IPS DF 6.9 (cell line): Measurements from ENCODE around the gene SDK1.

Source experiments
- DNase-seq: peaks from one replicate; pipeline ENCODE4 v3.0.0-alpha.2; 2013; ENCODE audit warnings: low read depth, low spot score
- H3K27ac ChIP-seq: one replicate; pipeline ENCODE4 v1.5.1; 2013; ENCODE audit warnings: low read length, control low read depth
- H3K27me3 ChIP-seq: 2 replicates; pipeline ENCODE4 v1.6.1; 2013; ENCODE audit warnings: mild to moderate bottlenecking, low read length; ENCODE audit not compliant: control insufficient read depth, insufficient read depth
- H3K36me3 ChIP-seq: 2 replicates; pipeline ENCODE4 v1.6.1; 2013; ENCODE audit warnings: low read length; ENCODE audit not compliant: control insufficient read depth, insufficient read depth
- H3K4me1 ChIP-seq: 2 replicates; pipeline ENCODE4 v1.6.1; 2013; ENCODE audit warnings: low read length; ENCODE audit not compliant: control insufficient read depth, insufficient read depth
- H3K4me3 ChIP-seq: 2 replicates; pipeline ENCODE4 v1.5.1; 2013; ENCODE audit warnings: mild to moderate bottlenecking, low read length
- H3K9me3 ChIP-seq: 2 replicates; pipeline ENCODE4 v1.6.1; 2013; ENCODE audit warnings: low read length, inconsistent platforms; ENCODE audit not compliant: control insufficient read depth, insufficient read depth
- WGBS: extraction: QIAGEN DNeasy Blood & Tissue Kit; methylation state at CpG from one replicate; pipeline ENCODE4 v1.1.7; 2013; ENCODE audit warnings: mixed read lengths, missing lambda C conversion rate; ENCODE audit not compliant: insufficient read length, insufficient coverage; 5-methylcytosine and 5-hydroxymethylcytosine counted together

Gene SDK1

GRCh38 chr7:4159154-4159501 is 858.1 kb downstream of the SDK1 start:
- DNase-seq = no peak
- WGBS = no CpG with 5 or more reads among the region's 5 CpGs
- Histone ChIP-seq H3K4me3 (no peak overlapping the region), H3K36me3 (no peaks in the 10 kb centered on the region), H3K27me3 (no peaks in the 10 kb centered on the region), H3K27ac (no peak overlapping the region), H3K9me3 (no peaks in the 10 kb centered on the region), H3K4me1 (no peaks in the 10 kb centered on the region)

GRCh38 chr7:4159761-4160554 is 858.9 kb downstream of the SDK1 start:
- no peak overlapping the region for H3K4me3 ChIP-seq
- DNase-seq = no peak
- no peak overlapping the region for H3K27ac ChIP-seq
- no peaks in the 10 kb centered on the region for H3K27me3 ChIP-seq
- no peaks in the 10 kb centered on the region for H3K4me1 ChIP-seq
- H3K9me3 ChIP-seq = no peaks in the 10 kb centered on the region
- H3K36me3 ChIP-seq = no peaks in the 10 kb centered on the region
- no CpG with 5 or more reads among the region's 6 CpGs for WGBS

GRCh38 chr7:4162884-4163564 is 862.0 kb downstream of the SDK1 start:
- no CpG with 5 or more reads among the region's 14 CpGs for WGBS

GRCh38 chr7:4163565-4164203 is 862.6 kb downstream of the SDK1 start:
- H3K9me3 ChIP-seq = no peaks in the 10 kb centered on the region
- no CpG with 5 or more reads among the region's 13 CpGs for WGBS
- H3K27me3 ChIP-seq = no peaks in the 10 kb centered on the region
- H3K4me1 ChIP-seq = peaks cover 4% of the 10 kb centered on the region; the same call in 1 of the 2 replicates
- no peak overlapping the region for H3K4me3 ChIP-seq
- no peaks in the 10 kb centered on the region for H3K36me3 ChIP-seq
- no peak for DNase-seq
- H3K27ac ChIP-seq = no peak overlapping the region

More at GRCh38 chr7:4162884-4163564, 862.0 kb downstream of the SDK1 start:
- Histone ChIP-seq H3K4me3 (no peak overlapping the region), H3K4me1 (peaks cover 4% of the 10 kb centered on the region; the same call in 1 of the 2 replicates), H3K36me3 (no peaks in the 10 kb centered on the region), H3K27ac (no peak overlapping the region), H3K9me3 (no peaks in the 10 kb centered on the region), H3K27me3 (no peaks in the 10 kb centered on the region)
- no peak for DNase-seq

- DNase-seq = no peak
- Histone ChIP-seq H3K36me3 (no peaks in the 10 kb centered on the region), H3K9me3 (no peaks in the 10 kb centered on the region), H3K4me3 (no peak overlapping the region), H3K4me1 (peaks cover 5% of the 10 kb centered on the region), H3K27ac (no peak overlapping the region), H3K27me3 (no peaks in the 10 kb centered on the region)
- WGBS = no CpG with 5 or more reads among the region's 8 CpGs
Observed at GRCh38 chr7:4164556-4164955, 863.5 kb downstream of the SDK1 start.

- Histone ChIP-seq H3K27ac (no peak overlapping the region), H3K4me1 (peaks cover 5% of the 10 kb centered on the region), H3K27me3 (no peaks in the 10 kb centered on the region), H3K9me3 (no peaks in the 10 kb centered on the region), H3K4me3 (no peak overlapping the region), H3K36me3 (no peaks in the 10 kb centered on the region)
- no CpG with 5 or more reads among the region's 14 CpGs for WGBS
- no peak for DNase-seq
Observed at GRCh38 chr7:4166340-4166739, 865.3 kb downstream of the SDK1 start.

- DNase-seq = no peak
- no CpG with 5 or more reads among the region's 8 CpGs for WGBS
- no peak overlapping the region for H3K4me3 ChIP-seq
- no peaks in the 10 kb centered on the region for H3K27me3 ChIP-seq
- H3K36me3 ChIP-seq = no peaks in the 10 kb centered on the region
- no peak overlapping the region for H3K27ac ChIP-seq
- no peaks in the 10 kb centered on the region for H3K9me3 ChIP-seq
- H3K4me1 ChIP-seq = peaks cover 5% of the 10 kb centered on the region
Observed at GRCh38 chr7:4166807-4167206, 865.8 kb downstream of the SDK1 start.

GRCh38 chr7:4167385-4167910 is 866.4 kb downstream of the SDK1 start:
- peaks cover 5% of the 10 kb centered on the region for H3K4me1 ChIP-seq
- H3K27ac ChIP-seq = no peak overlapping the region
- WGBS = no CpG with 5 or more reads among the region's 10 CpGs
- no peaks in the 10 kb centered on the region for H3K9me3 ChIP-seq
- DNase-seq = no peak
- H3K27me3 ChIP-seq = no peaks in the 10 kb centered on the region
- no peak overlapping the region for H3K4me3 ChIP-seq
- H3K36me3 ChIP-seq = no peaks in the 10 kb centered on the region

- no peak for DNase-seq
- no peak overlapping the region for H3K27ac ChIP-seq
- WGBS = no CpG with 5 or more reads among the region's 10 CpGs
- no peaks in the 10 kb centered on the region for H3K36me3 ChIP-seq
- H3K9me3 ChIP-seq = no peaks in the 10 kb centered on the region
- peaks cover 5% of the 10 kb centered on the region for H3K4me1 ChIP-seq
- H3K27me3 ChIP-seq = no peaks in the 10 kb centered on the region
- H3K4me3 ChIP-seq = no peak overlapping the region
Observed at GRCh38 chr7:4168041-4168440, 867.0 kb downstream of the SDK1 start.

GRCh38 chr7:4168541-4168940 is 867.5 kb downstream of the SDK1 start:
- Histone ChIP-seq H3K27me3 (no peaks in the 10 kb centered on the region), H3K4me1 (peaks cover 5% of the 10 kb centered on the region), H3K9me3 (no peaks in the 10 kb centered on the region), H3K36me3 (no peaks in the 10 kb centered on the region), H3K4me3 (no peak overlapping the region), H3K27ac (no peak overlapping the region)
- no CpG with 5 or more reads among the region's 7 CpGs for WGBS
- DNase-seq = no peak
